IMR-90 (cell line): Measurements from ENCODE around the gene RAB20. TPM values are rescaled to one million over a fixed set of nuclear protein-coding genes. Genes with fewer than 3 reads are reported as not detected.

ENCODE experiments used
- ATAC-seq: fragments of 200-7000 bp; cut with Tn5 transposase; 2 replicates; pipeline ENCODE4 v1.9.1; 2020; ENCODE audit warnings: low read depth, mild to moderate bottlenecking, moderate library complexity
- BruUV-seq: library from RNA; stranded (reverse); fragments of 400-500 nt; replicated peaks from 2 replicates; lab custom pipeline; 2021; lab: Mats Ljungman, UMichigan
- CTCF ChIA-PET: fragments of 300-600 bp; formaldehyde crosslinking; extraction: SDS; loops from one replicate; lab custom pipeline; 2021; ENCODE audit warnings: antibody characterized with exemption; lab: Yijun Ruan, JAX
- POLR2A ChIA-PET: fragments of 300-600 bp; sonication (Branson Sonifier 250); formaldehyde crosslinking; loops from one replicate; lab custom pipeline; 2022; ENCODE audit warnings: antibody characterized with exemption; ENCODE audit not compliant: unreplicated experiment; lab: Charles Lee
- DNase-seq: peaks from one replicate; pipeline ENCODE4 v3.0.0; 2013
- H2AFZ ChIP-seq: replicated peaks from 2 replicates; pipeline ENCODE3; 2013; ENCODE audit warnings: low read length, mild to moderate bottlenecking; ENCODE audit not compliant: poor library complexity
- H2AK5ac ChIP-seq: 2 replicates; pipeline ENCODE4 v1.6.1; 2013; ENCODE audit warnings: low read depth, low read length, inconsistent platforms
- H2AK9ac ChIP-seq: replicated peaks from 2 replicates; pipeline ENCODE3; 2013; ENCODE audit warnings: mild to moderate bottlenecking, low read depth, low read length, moderate library complexity; ENCODE audit not compliant: poor library complexity
- H2BK120ac ChIP-seq: 2 replicates; pipeline ENCODE4 v1.6.1; 2013; ENCODE audit warnings: low read depth, low read length, inconsistent platforms
- H2BK15ac ChIP-seq: 3 replicates; pipeline ENCODE4 v1.6.1; 2013; ENCODE audit warnings: low read depth, low read length, inconsistent platforms
- H2BK20ac ChIP-seq: 2 replicates; pipeline ENCODE4 v1.6.1; 2013; ENCODE audit warnings: low read depth, mild to moderate bottlenecking, inconsistent platforms, low read length, moderate library complexity
- H2BK5ac ChIP-seq: 2 replicates; pipeline ENCODE4 v1.6.1; 2013; ENCODE audit warnings: mild to moderate bottlenecking, low read depth, low read length, inconsistent platforms; ENCODE audit not compliant: poor library complexity, severe bottlenecking
- H3K14ac ChIP-seq: replicated peaks from 2 replicates; pipeline ENCODE4 v1.6.1; 2013; ENCODE audit warnings: low read depth, low read length, inconsistent platforms
- H3K18ac ChIP-seq: 2 replicates; pipeline ENCODE4 v1.6.1; 2013; ENCODE audit warnings: low read depth, low read length, control low read depth
- H3K23ac ChIP-seq: 2 replicates; pipeline ENCODE4 v1.6.1; 2013; ENCODE audit warnings: low read depth, low read length, inconsistent platforms
- H3K27ac ChIP-seq: 2 replicates; pipeline ENCODE4 v1.5.1; 2013; ENCODE audit warnings: mild to moderate bottlenecking, control low read depth, low read length; ENCODE audit not compliant: insufficient read depth
- H3K27me3 ChIP-seq: 2 replicates; pipeline ENCODE4 v1.6.1; 2013; ENCODE audit warnings: low read length; ENCODE audit not compliant: control insufficient read depth, insufficient read depth
- H3K36me3 ChIP-seq: 2 replicates; pipeline ENCODE4 v1.6.1; 2013; ENCODE audit warnings: low read length, mixed read lengths; ENCODE audit not compliant: control insufficient read depth, insufficient read depth
- H3K4ac ChIP-seq: 2 replicates; pipeline ENCODE4 v1.6.1; 2013; ENCODE audit warnings: low read depth, low read length, inconsistent platforms
- H3K4me1 ChIP-seq: 2 replicates; pipeline ENCODE4 v1.6.1; 2013; ENCODE audit warnings: low read length, mixed read lengths; ENCODE audit not compliant: control insufficient read depth, insufficient read depth
- H3K4me2 ChIP-seq: 2 replicates; pipeline ENCODE4 v1.6.1; 2013; ENCODE audit warnings: low read depth, mild to moderate bottlenecking, control low read depth, low read length, moderate library complexity
- H3K4me3 ChIP-seq: 2 replicates; pipeline ENCODE4 v1.5.1; 2013; ENCODE audit warnings: low read depth, mild to moderate bottlenecking, control low read depth, low read length, moderate library complexity; ENCODE audit not compliant: insufficient read depth
- H3K56ac ChIP-seq: 2 replicates; pipeline ENCODE4 v1.6.1; 2013; ENCODE audit warnings: low read length, inconsistent platforms; ENCODE audit not compliant: insufficient read depth; ENCODE audit errors: extremely low read depth
- H3K79me1 ChIP-seq, 2 experiments: 2 replicates each; pipeline ENCODE4 v1.6.1; 2013; ENCODE audit warnings: low read length in 2 of 2, inconsistent platforms in 1 of 2, low read depth in 1 of 2
- H3K9ac ChIP-seq: 2 replicates; pipeline ENCODE4 v1.6.1; 2013; ENCODE audit warnings: low read depth, low read length, control low read depth
- H3K9me1 ChIP-seq: 2 replicates; pipeline ENCODE4 v1.6.1; 2013; ENCODE audit warnings: low read length, inconsistent platforms; ENCODE audit not compliant: insufficient read depth
- H3K9me3 ChIP-seq: 2 replicates; pipeline ENCODE4 v1.6.1; 2013; ENCODE audit warnings: low read length; ENCODE audit not compliant: control insufficient read depth, insufficient read depth
- H4K20me1 ChIP-seq: 2 replicates; pipeline ENCODE4 v1.6.1; 2013; ENCODE audit warnings: low read length, inconsistent platforms; ENCODE audit not compliant: insufficient read depth
- H4K5ac ChIP-seq: 2 replicates; pipeline ENCODE4 v1.6.1; 2013; ENCODE audit warnings: mild to moderate bottlenecking, low read depth, low read length, control low read depth
- H4K8ac ChIP-seq, 2 experiments: 2 replicates each; pipeline ENCODE4 v1.6.1; 2013; ENCODE audit warnings: low read depth in 2 of 2, low read length in 2 of 2, control low read depth in 1 of 2, inconsistent platforms in 1 of 2
- H4K91ac ChIP-seq: 2 replicates; pipeline ENCODE4 v1.6.1; 2013; ENCODE audit warnings: low read depth, low read length, inconsistent platforms; ENCODE audit not compliant: insufficient read depth
- BHLHE40 ChIP-seq: fragments of 150-350 bp; IDR thresholded peaks from 2 replicates; pipeline ENCODE4 v1.6.1; 2016; ENCODE audit warnings: mild to moderate bottlenecking, low read depth, low read length
- CEBPB ChIP-seq: IDR thresholded peaks from 2 replicates; pipeline ENCODE4 v1.6.1; 2012; ENCODE audit warnings: low read depth, low read length, improper control_type of control experiment
- FOS ChIP-seq: fragments of 150-350 bp; IDR thresholded peaks from 2 replicates; pipeline ENCODE4 v1.6.1; 2016; ENCODE audit warnings: low read depth, low read length
- MAFK ChIP-seq: IDR thresholded peaks from 2 replicates; pipeline ENCODE4 v1.6.1; 2012; ENCODE audit warnings: low read depth, low read length, improper control_type of control experiment
- POLR2A ChIP-seq: IDR thresholded peaks from 2 replicates; pipeline ENCODE4 v1.6.1; 2012; ENCODE audit warnings: mild to moderate bottlenecking, low read depth, low read length
- WGBS, 2 experiments: methylation state at CpG; one replicate each; pipeline versions ENCODE4 v1.1.5 to v1.1.7; 2013; ENCODE audit warnings: missing lambda C conversion rate in 2 of 2; ENCODE audit not compliant: insufficient read length in 1 of 2; ENCODE audit errors: extremely low coverage in 2 of 2; 5-methylcytosine and 5-hydroxymethylcytosine counted together
- dilution Hi-C: fragments of 300-500 bp; cut with HindIII; formaldehyde crosslinking; loops from one replicate; pipeline ENCODE4 v1.14.3; 2018; ENCODE audit warnings: low sequenced_read_pairs; ENCODE audit not compliant: unreplicated experiment
- in situ Hi-C: fragments of 300-500 bp; cut with MboI; formaldehyde crosslinking; loops from 3 replicates; pipeline ENCODE4 v1.14.3; 2019; ENCODE audit warnings: low sequenced_read_pairs, inconsistent platforms, mixed read lengths
- intact Hi-C: fragments of 100-400 bp; cut with micrococcal nuclease; formaldehyde crosslinking; loops from 2 replicates; pipeline ENCODE4 v1.10.0; 2022
- polyA plus RNA-seq, 3 experiments: library from polyadenylated mRNA; depleted of rRNA; stranded (reverse); fragments of >200 nt; gene quantifications; 2 replicates each; pipeline ENCODE4 v1.2.3, GENCODE V29; 2012; ENCODE audit warnings: low replicate concordance in 1 of 3
- total RNA-seq: library from RNA; depleted of rRNA; stranded (reverse); fragments of >200 nt; gene quantifications from 2 replicates; pipeline ENCODE4 v1.2.3, GENCODE V29; 2012
- TF ChIP-seq, protein P1 (sequence below): fragments of 150-350 bp; IDR thresholded peaks from 2 replicates; pipeline ENCODE4 v1.6.1; 2017; ENCODE audit warnings: mild to moderate bottlenecking, antibody characterized with exemption, low read length, low read depth

Gene RAB20
- total and polyA plus RNA-seq, 2 of the 4 experiments (the other 2 are of a cell fraction), result 3.8 to 5.1 TPM

DNA sequence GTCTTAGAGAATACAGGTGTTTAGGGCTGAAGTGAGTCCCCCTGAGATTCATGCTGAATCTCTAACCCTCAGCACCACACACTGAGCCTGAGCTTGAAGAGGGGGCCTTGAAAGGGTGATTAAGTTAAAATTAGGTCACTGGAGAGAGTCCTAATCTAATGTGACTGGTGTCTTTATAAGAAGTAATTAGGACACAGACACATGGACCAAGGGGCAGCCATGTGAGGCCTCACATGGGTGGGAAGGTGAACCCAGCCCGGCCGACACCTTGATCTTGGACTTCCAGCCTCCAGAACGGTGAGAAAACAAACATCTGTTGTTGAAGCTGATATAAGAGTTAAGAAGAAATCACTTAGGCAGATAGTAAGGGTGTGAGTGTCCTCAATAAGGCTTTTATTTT, 7.1 kb upstream of the RAB20 start:
- Histone ChIP-seq H3K4me3 (no peak overlapping the region), H3K56ac (no peak overlapping the region), H3K79me1 (no peaks in the 10 kb centered on the region), H2BK5ac (no peak overlapping the region), H2BK15ac (no peak overlapping the region), H3K9ac (no peak overlapping the region), H3K23ac (no peak overlapping the region), H3K27me3 (peaks cover 39% of the 10 kb centered on the region), H4K8ac (no peak overlapping the region), H2BK120ac (no peak overlapping the region), H3K18ac (no peak overlapping the region), H3K9me1 (no peaks in the 10 kb centered on the region), H3K27ac (no peak overlapping the region), H2BK20ac (no peak overlapping the region), H2AK9ac (no peak overlapping the region), H4K5ac (no peak overlapping the region), H2AK5ac (no peak overlapping the region), H3K4ac (no peak overlapping the region), H3K14ac (no peak overlapping the region), H3K4me1 (no peaks in the 10 kb centered on the region), H2AFZ (no peak overlapping the region), H3K9me3 (peaks cover 4% of the 10 kb centered on the region), H3K4me2 (no peak overlapping the region), H4K91ac (no peak overlapping the region), H4K20me1 (no peaks in the 10 kb centered on the region), H3K36me3 (no peaks in the 10 kb centered on the region)
- intact Hi-C loops, result no loop called here
- POLR2A ChIA-PET, result no interaction called here
- dilution Hi-C loops, result no loop called here
- TF ChIP-seq FOS, result no peak
- TF ChIP-seq CEBPB, result no peak
- no peak for TF ChIP-seq POLR2A
- TF ChIP-seq BHLHE40, result no peak
- TF ChIP-seq, protein P1, sequence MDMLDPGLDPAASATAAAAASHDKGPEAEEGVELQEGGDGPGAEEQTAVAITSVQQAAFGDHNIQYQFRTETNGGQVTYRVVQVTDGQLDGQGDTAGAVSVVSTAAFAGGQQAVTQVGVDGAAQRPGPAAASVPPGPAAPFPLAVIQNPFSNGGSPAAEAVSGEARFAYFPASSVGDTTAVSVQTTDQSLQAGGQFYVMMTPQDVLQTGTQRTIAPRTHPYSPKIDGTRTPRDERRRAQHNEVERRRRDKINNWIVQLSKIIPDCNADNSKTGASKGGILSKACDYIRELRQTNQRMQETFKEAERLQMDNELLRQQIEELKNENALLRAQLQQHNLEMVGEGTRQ, result no peak
- TF ChIP-seq MAFK, result no peak
- no TSS peak for BruUV-seq
- in situ Hi-C loops, result no loop called here
- CTCF ChIA-PET, result no interaction called here
- 88% methylated on average over 2 of the region's 3 CpGs; no CpG with 5 or more reads in 1 of the 2 experiments for WGBS, 2 experiments
- ATAC-seq (no peak), DNase-seq (no peak)
